ENCODE data around the gene MRPL45.

GRCh38 chr17:38353086-38353604 is 56.2 kb downstream of the MRPL45 start:
- TF ChIP-seq ARNTL (CRISPR knock-in tag; IDR thresholded peaks at IDR 0.05; ENCODE audit: borderline replicate concordance, low read depth) (no peak), CSRNP3 (CRISPR knock-in tag; IDR thresholded peaks at IDR 0.05) (no peak), PATZ1 (CRISPR knock-in tag; IDR thresholded peaks at IDR 0.05; ENCODE audit: borderline replicate concordance) (no peak), PPARA (CRISPR knock-in tag; IDR thresholded peaks at IDR 0.05; ENCODE audit: borderline replicate concordance) (no peak), ZNF565 (CRISPR knock-in tag; conservative IDR thresholded peaks at IDR 0.05; ENCODE audit: low read depth) (no peak), ZC3H10 (CRISPR knock-in tag; IDR thresholded peaks at IDR 0.05) (no peak), OSR1 (CRISPR knock-in tag; IDR thresholded peaks at IDR 0.05) (no peak), GLIS3 (CRISPR knock-in tag; IDR thresholded peaks at IDR 0.05) (no peak), BACH2 (CRISPR knock-in tag; IDR thresholded peaks at IDR 0.05; ENCODE audit: borderline replicate concordance) (no peak), RARB (CRISPR knock-in tag; IDR thresholded peaks at IDR 0.05) (no peak)
- TF ChIP-seq, protein P1, sequence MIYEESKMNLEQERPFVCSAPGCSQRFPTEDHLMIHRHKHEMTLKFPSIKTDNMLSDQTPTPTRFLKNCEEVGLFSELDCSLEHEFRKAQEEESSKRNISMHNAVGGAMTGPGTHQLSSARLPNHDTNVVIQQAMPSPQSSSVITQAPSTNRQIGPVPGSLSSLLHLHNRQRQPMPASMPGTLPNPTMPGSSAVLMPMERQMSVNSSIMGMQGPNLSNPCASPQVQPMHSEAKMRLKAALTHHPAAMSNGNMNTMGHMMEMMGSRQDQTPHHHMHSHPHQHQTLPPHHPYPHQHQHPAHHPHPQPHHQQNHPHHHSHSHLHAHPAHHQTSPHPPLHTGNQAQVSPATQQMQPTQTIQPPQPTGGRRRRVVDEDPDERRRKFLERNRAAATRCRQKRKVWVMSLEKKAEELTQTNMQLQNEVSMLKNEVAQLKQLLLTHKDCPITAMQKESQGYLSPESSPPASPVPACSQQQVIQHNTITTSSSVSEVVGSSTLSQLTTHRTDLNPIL (CRISPR knock-in tag; IDR thresholded peaks at IDR 0.05; ENCODE audit: low read depth): no peak

All from SK-N-SH treated with all-trans-retinoic acid at 6 μM for 48 hours (cell line).